ENCODE results near the gene MRPL22.

GRCh38 chr5:154937718-154938466 is 3.0 kb upstream of the MRPL22 start, which contains the start of gene GEMIN5:
- peak in 2 of 5 experiments; percentile 27 to 45 for TF ChIP-seq CTCF (IDR thresholded peaks at IDR 0.05)
- TF ChIP-seq POLR2A (IDR thresholded peaks at IDR 0.05): peak; percentile 22 to 44

Measured in tibial nerve (tissue), 3 donors.